Measurements from ENCODE around the gene CCDC15.

DNA sequence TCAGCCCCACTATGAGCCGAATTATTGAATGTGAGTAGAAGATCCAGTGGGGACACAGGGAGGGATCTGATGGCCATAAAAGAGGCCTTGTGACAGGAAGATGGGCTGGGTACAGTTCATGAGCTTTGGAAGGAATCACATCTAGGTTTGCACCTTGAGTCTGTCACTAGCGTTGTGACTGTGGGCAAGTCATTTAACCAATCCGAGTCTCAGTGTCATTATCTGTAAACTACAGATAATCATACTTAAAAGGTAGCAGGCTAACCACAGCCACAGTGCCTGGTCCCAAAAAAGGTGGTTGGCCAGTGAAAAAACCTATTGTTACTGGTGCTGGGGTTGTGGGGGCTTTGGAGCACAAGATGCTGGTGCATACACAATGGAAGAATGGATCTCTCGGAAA, 31.2 kb upstream of the CCDC15 start:
- TF ChIP-seq POLR2A (IDR thresholded peaks at IDR 0.05): no peak
- TF ChIP-seq, protein P1, sequence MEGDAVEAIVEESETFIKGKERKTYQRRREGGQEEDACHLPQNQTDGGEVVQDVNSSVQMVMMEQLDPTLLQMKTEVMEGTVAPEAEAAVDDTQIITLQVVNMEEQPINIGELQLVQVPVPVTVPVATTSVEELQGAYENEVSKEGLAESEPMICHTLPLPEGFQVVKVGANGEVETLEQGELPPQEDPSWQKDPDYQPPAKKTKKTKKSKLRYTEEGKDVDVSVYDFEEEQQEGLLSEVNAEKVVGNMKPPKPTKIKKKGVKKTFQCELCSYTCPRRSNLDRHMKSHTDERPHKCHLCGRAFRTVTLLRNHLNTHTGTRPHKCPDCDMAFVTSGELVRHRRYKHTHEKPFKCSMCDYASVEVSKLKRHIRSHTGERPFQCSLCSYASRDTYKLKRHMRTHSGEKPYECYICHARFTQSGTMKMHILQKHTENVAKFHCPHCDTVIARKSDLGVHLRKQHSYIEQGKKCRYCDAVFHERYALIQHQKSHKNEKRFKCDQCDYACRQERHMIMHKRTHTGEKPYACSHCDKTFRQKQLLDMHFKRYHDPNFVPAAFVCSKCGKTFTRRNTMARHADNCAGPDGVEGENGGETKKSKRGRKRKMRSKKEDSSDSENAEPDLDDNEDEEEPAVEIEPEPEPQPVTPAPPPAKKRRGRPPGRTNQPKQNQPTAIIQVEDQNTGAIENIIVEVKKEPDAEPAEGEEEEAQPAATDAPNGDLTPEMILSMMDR (IDR thresholded peaks at IDR 0.05): no peak
- TF ChIP-seq POLR2AphosphoS5 (IDR thresholded peaks at IDR 0.05): no peak
